ENCODE data around the gene MYO5C. TPM values are rescaled to one million over a fixed set of nuclear protein-coding genes. Genes with fewer than 3 reads are reported as not detected.

Gene MYO5C, protein sequence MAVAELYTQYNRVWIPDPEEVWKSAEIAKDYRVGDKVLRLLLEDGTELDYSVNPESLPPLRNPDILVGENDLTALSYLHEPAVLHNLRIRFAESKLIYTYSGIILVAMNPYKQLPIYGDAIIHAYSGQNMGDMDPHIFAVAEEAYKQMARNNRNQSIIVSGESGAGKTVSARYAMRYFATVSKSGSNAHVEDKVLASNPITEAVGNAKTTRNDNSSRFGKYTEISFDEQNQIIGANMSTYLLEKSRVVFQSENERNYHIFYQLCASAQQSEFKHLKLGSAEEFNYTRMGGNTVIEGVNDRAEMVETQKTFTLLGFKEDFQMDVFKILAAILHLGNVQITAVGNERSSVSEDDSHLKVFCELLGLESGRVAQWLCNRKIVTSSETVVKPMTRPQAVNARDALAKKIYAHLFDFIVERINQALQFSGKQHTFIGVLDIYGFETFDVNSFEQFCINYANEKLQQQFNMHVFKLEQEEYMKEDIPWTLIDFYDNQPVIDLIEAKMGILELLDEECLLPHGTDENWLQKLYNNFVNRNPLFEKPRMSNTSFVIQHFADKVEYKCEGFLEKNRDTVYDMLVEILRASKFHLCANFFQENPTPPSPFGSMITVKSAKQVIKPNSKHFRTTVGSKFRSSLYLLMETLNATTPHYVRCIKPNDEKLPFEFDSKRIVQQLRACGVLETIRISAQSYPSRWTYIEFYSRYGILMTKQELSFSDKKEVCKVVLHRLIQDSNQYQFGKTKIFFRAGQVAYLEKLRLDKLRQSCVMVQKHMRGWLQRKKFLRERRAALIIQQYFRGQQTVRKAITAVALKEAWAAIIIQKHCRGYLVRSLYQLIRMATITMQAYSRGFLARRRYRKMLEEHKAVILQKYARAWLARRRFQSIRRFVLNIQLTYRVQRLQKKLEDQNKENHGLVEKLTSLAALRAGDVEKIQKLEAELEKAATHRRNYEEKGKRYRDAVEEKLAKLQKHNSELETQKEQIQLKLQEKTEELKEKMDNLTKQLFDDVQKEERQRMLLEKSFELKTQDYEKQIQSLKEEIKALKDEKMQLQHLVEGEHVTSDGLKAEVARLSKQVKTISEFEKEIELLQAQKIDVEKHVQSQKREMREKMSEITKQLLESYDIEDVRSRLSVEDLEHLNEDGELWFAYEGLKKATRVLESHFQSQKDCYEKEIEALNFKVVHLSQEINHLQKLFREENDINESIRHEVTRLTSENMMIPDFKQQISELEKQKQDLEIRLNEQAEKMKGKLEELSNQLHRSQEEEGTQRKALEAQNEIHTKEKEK (N-terminal part only)
- 10 to 100 TPM in 3 of 4 donors, 1 to 10 TPM in 1; 2.6 to 12.3 (median 10.2) TPM for total RNA-seq

DNA sequence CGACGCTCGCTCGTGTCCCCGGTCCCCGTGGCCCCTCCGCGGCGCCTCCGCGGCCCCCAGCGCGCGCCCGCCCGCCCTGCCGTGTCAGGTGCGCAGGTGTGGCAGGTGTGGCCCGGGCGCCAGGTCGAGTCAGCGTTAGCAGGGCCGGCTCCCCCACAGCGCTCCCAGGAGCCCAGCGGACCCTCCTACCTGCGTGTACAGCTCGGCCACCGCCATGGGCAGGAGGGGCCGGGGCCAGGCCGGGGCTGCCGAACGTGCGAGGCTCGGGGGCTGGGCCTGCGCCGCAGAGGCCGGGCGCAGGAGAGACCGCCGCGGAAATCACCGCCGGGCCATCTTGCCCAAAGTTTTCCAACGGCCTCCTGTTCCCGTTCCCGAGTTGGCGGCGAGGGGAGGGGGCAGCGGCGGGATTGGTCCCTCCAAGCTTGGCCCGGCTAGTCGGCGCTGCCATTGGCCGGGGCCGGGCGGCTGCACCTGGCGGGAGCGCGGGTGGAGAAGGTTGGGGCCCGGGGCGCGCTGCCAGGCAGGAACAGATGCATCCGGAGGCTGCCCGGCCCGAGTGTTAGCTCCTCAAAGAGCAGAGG is at the start of gene MYO5C:
TSS of gene MYO5C (minus strand) at position 384 of the 581 bp plus-strand sequence. CDS start at position 216, 168 bp downstream.
- peak in 1 of 2 donors; percentile 34 for TF ChIP-seq POLR2A (IDR thresholded peaks at IDR 0.05)
- no peak for TF ChIP-seq EP300 (IDR thresholded peaks at IDR 0.05)
- no peak for TF ChIP-seq CTCF (IDR thresholded peaks at IDR 0.05)
- TF ChIP-seq POLR2AphosphoS5 (IDR thresholded peaks at IDR 0.05): no peak
- Histone ChIP-seq H3K4me3 (peak within 1 kb of the TSS; percentile 17 to 64), H3K27ac (peak within 1 kb of the TSS in 3 of 4 donors; percentile 70 to 78 (median 71)), H3K27me3 (peaks cover 19% of the 10 kb centered on the region), H3K4me1 (peaks cover 0 to 17% (median 6%) of the 10 kb centered on the region in 3 donors), H3K36me3 (no peaks in the 10 kb centered on the region), H3K9me3 (no peaks in the 10 kb centered on the region)
- peak; percentile 91 for ATAC-seq
- 0% methylated on average over 2 of the region's 65 CpGs; no CpG with 5 or more reads in 1 of the 2 donors for WGBS, 2 donors (ENCODE audit: low coverage in 1 of 2)

DNA sequence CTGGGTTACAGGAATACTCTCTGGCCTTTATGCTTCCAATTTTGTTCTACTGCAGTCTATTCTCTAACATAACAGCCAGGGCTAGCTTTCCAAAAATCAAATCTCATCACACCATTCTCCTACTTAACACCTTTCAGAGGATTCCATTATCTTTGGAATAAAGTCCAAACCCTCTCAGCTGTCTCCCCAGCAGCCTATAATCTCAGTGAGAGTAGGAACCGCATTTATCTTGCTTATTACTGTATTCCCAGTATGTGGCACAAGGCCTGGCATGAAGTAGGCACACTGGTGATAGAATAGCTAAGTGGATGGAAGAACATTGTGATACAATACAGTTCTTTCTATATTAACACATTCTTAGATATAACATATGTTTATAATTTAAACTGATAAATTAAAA is 49.0 kb upstream of the MYO5C start:
- Histone ChIP-seq H3K27ac (no peak overlapping the region), H3K4me3 (no peak overlapping the region), H3K36me3 (peaks cover 0 to 54% of the 10 kb centered on the region in 2 donors), H3K4me1 (no peaks in the 10 kb centered on the region), H3K9me3 (no peaks in the 10 kb centered on the region), H3K27me3 (no peaks in the 10 kb centered on the region)
- WGBS, 2 donors (ENCODE audit: low coverage in 1 of 2): 82 to 83% methylated on average over 1 of the region's 1 CpG
- TF ChIP-seq CTCF (IDR thresholded peaks at IDR 0.05) (no peak), EP300 (IDR thresholded peaks at IDR 0.05) (no peak), POLR2AphosphoS5 (IDR thresholded peaks at IDR 0.05) (no peak), POLR2A (IDR thresholded peaks at IDR 0.05) (no peak)
- ATAC-seq: no peak

DNA sequence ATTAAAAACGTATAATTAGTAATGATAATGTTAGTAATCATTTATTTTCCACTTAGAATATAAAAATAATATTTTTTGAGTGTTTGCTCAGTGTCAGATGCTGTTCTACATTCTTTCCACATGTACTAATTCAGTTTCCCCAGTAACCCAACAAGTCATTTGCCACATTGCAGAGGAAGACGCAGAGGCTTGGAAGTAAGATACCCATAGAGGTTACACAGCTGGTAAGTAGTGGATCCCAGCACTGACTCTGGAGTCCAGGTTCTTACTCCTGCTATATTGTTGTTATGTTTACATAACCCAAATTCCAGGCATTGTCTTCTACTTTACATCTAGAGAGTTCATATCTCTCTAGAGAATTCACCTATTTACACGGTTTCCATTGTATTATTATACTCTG is 48.2 kb upstream of the MYO5C start:
- 48 to 58% methylated on average over 3 of the region's 3 CpGs for WGBS, 2 donors (ENCODE audit: low coverage in 1 of 2)
- peaks cover 0 to 49% of the 10 kb centered on the region in 2 donors for H3K36me3 ChIP-seq
- no peaks in the 10 kb centered on the region for H3K9me3 ChIP-seq
- ATAC-seq: no peak
- H3K4me3 ChIP-seq: no peak overlapping the region
- no peaks in the 10 kb centered on the region for H3K27me3 ChIP-seq
- H3K4me1 ChIP-seq: no peaks in the 10 kb centered on the region
- H3K27ac ChIP-seq: no peak overlapping the region
- no peak for TF ChIP-seq CTCF (IDR thresholded peaks at IDR 0.05)
- no peak for TF ChIP-seq POLR2A (IDR thresholded peaks at IDR 0.05)
- TF ChIP-seq POLR2AphosphoS5 (IDR thresholded peaks at IDR 0.05): no peak
- TF ChIP-seq EP300 (IDR thresholded peaks at IDR 0.05): no peak

DNA sequence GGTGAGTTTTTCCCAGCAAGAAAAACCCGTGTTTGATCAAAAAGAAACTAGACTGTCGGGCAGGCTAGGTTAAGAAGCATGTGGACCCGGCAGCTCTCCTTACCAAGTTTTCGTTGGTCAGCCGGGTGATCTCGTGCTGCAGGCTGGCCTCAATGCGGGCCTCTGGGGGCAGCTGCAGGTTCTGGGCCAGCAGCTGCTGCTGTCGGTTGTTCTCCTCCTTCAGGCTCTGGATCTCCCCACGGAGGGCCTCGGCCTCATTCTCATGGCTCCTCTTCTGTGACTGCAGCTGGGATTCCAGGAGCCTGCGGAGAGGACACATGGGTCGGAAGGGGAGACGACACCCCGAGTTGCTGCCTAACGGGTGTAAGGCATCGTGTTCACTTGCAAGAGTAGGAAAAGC is 44.5 kb upstream of the MYO5C start:
- no peak for ATAC-seq
- peaks cover 0 to 11% (median 0%) of the 10 kb centered on the region in 3 donors for H3K4me1 ChIP-seq
- peaks cover 0 to 39% of the 10 kb centered on the region in 2 donors for H3K36me3 ChIP-seq
- no peak overlapping the region for H3K27ac ChIP-seq
- 74 to 94% methylated on average over 4 to 5 of the region's 16 CpGs for WGBS, 2 donors (ENCODE audit: low coverage in 1 of 2)
- no peak overlapping the region for H3K4me3 ChIP-seq
- H3K27me3 ChIP-seq: no peaks in the 10 kb centered on the region
- TF ChIP-seq EP300 (IDR thresholded peaks at IDR 0.05) (no peak), POLR2A (IDR thresholded peaks at IDR 0.05) (no peak), CTCF (IDR thresholded peaks at IDR 0.05) (no peak), POLR2AphosphoS5 (IDR thresholded peaks at IDR 0.05) (no peak)
- H3K9me3 ChIP-seq: no peaks in the 10 kb centered on the region
